Activated gamma-delta T cell (primary cell): ENCODE measurements around the gene LRP10.
"Not testable (repeated sequence)": the region's sequence is repeated elsewhere in the genome, so short reads cannot be mapped to it uniquely, and the experiment has no call there.

Experiments used
- DNase-seq: peaks from one replicate; lab custom pipeline; 2025; lab: John Stamatoyannopoulos, UW
- total RNA-seq, 2 donors: gene quantifications; one replicate each; lab custom pipeline; 2026; lab: John Stamatoyannopoulos, UW

Gene LRP10
- 185 to 192 reads per million in 2 donors for total RNA-seq

- DNase-seq, result peak; percentile 58
These were observed at the start of gene LRP10 for GRCh38 chr14:22871224-22872032. TSS of gene LRP10 (plus strand) at chr14:22871740. CDS start at chr14:22872304, 564 bp downstream.

- DNase-seq, result no peak
These were observed 49.4 kb upstream of the LRP10 start for GRCh38 chr14:22822016-22822570.

- no peak for DNase-seq
These were observed 48.9 kb upstream of the LRP10 start for GRCh38 chr14:22822571-22823098.

- DNase-seq, result no peak
These were observed 46.7 kb upstream of the LRP10 start for GRCh38 chr14:22824711-22825359.

GRCh38 chr14:22829076-22829660 is 42.4 kb upstream of the LRP10 start:
- DNase-seq, result not testable (repeated sequence)

GRCh38 chr14:22829661-22830442 is 41.7 kb upstream of the LRP10 start, which contains the start of gene MRPL52:
TSS of gene MRPL52 (plus strand) at chr14:22829887. CDS start at chr14:22829913, 26 bp downstream.
- peak; percentile 64 for DNase-seq

GRCh38 chr14:22830443-22831010 is 41.0 kb upstream of the LRP10 start:
- DNase-seq, result no peak

GRCh38 chr14:22835505-22835904 is 36.0 kb upstream of the LRP10 start:
- DNase-seq, result no peak

GRCh38 chr14:22836301-22837113 is 35.0 kb upstream of the LRP10 start, which contains the start of gene MMP14:
TSS of gene MMP14 (plus strand) at chr14:22836585. CDS start at chr14:22836818, 233 bp downstream.
- no peak for DNase-seq

GRCh38 chr14:22837114-22837749 is 34.3 kb upstream of the LRP10 start:
- no peak for DNase-seq

GRCh38 chr14:22837750-22838538 is 33.6 kb upstream of the LRP10 start:
- no peak for DNase-seq

- DNase-seq, result no peak
These were observed 32.9 kb upstream of the LRP10 start for GRCh38 chr14:22838631-22839041.

- no peak for DNase-seq
These were observed 32.3 kb upstream of the LRP10 start for GRCh38 chr14:22839159-22839779.

- DNase-seq, result no peak
These were observed 30.2 kb upstream of the LRP10 start for GRCh38 chr14:22841311-22841710.

GRCh38 chr14:22841769-22842168 is 29.8 kb upstream of the LRP10 start:
- no peak for DNase-seq

- DNase-seq, result no peak
These were observed 29.1 kb upstream of the LRP10 start for GRCh38 chr14:22842211-22843122.
